Measurements from ENCODE around the gene ARRDC4.

DNA sequence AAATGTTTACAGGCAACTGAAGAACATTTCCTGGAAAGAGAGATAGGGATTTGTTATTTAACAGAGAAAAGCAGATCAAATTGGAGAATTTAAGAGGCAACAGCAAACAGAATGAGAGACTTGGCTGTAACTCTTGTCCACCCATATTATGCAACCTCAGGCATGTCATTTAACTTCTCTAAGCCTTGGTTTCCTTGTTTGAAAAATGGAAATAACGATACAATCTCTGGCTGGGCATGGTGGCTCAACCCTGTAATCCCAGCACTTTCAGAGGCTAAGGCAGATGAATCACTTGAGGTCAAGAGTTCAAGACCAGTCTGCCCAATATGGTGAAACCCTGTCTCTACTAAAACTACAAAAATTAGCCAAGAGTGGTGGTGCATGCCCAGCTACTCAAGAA is 23.7 kb downstream of the ARRDC4 start:
- TF ChIP-seq, protein P1, sequence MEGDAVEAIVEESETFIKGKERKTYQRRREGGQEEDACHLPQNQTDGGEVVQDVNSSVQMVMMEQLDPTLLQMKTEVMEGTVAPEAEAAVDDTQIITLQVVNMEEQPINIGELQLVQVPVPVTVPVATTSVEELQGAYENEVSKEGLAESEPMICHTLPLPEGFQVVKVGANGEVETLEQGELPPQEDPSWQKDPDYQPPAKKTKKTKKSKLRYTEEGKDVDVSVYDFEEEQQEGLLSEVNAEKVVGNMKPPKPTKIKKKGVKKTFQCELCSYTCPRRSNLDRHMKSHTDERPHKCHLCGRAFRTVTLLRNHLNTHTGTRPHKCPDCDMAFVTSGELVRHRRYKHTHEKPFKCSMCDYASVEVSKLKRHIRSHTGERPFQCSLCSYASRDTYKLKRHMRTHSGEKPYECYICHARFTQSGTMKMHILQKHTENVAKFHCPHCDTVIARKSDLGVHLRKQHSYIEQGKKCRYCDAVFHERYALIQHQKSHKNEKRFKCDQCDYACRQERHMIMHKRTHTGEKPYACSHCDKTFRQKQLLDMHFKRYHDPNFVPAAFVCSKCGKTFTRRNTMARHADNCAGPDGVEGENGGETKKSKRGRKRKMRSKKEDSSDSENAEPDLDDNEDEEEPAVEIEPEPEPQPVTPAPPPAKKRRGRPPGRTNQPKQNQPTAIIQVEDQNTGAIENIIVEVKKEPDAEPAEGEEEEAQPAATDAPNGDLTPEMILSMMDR (conservative IDR thresholded peaks at IDR 0.05; ENCODE audit: low read depth, low read length) = no peak
- TF ChIP-seq SMC3 (IDR thresholded peaks at IDR 0.05; ENCODE audit: low read depth, low read length) (no peak), POLR2A (IDR thresholded peaks at IDR 0.05; ENCODE audit: low read depth, low read length) (no peak), MAZ (IDR thresholded peaks at IDR 0.05; ENCODE audit: borderline replicate concordance, low read depth, low read length) (no peak), MAFK (IDR thresholded peaks at IDR 0.05; ENCODE audit: low read depth, low read length) (no peak), FOS (IDR thresholded peaks at IDR 0.05; ENCODE audit: low read depth, low read length) (no peak), CEBPB (IDR thresholded peaks at IDR 0.05; ENCODE audit: low read depth, low read length) (no peak), MXI1 (IDR thresholded peaks at IDR 0.05; ENCODE audit: borderline replicate concordance, low read depth, low read length) (no peak), RAD21 (IDR thresholded peaks at IDR 0.05; ENCODE audit: low read length) (no peak), RCOR1 (IDR thresholded peaks at IDR 0.05; ENCODE audit: insufficient replicate concordance, low read length) (no peak), BHLHE40 (IDR thresholded peaks at IDR 0.05; ENCODE audit: low read depth, low read length) (no peak), RFX5 (IDR thresholded peaks at IDR 0.05; ENCODE audit: low read depth, low read length) (no peak)
- TF ChIP-seq, protein P2, sequence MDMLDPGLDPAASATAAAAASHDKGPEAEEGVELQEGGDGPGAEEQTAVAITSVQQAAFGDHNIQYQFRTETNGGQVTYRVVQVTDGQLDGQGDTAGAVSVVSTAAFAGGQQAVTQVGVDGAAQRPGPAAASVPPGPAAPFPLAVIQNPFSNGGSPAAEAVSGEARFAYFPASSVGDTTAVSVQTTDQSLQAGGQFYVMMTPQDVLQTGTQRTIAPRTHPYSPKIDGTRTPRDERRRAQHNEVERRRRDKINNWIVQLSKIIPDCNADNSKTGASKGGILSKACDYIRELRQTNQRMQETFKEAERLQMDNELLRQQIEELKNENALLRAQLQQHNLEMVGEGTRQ (IDR thresholded peaks at IDR 0.05; ENCODE audit: low read depth, low read length) = no peak

Data from IMR-90 (cell line).